Activated naive CD8-positive, alpha-beta T cell treated with anti-CD3 and anti-CD28 coated beads, Interleukin-2, amount 50 U/mL, for 24 hours (primary cell): ENCODE results near the gene EPYC.

Experiments
- ATAC-seq: fragments of 150-1000 bp; cut with Tn5 transposase; one replicate; pipeline ENCODE4 v1.10.0; 2021
- DNase-seq: peaks from one replicate; pipeline ENCODE4 v3.0.0; 2021
- H3K27ac Mint-ChIP-seq: one replicate; pipeline ENCODE4 v1.8.0; 2021; ENCODE audit warnings: mild to moderate bottlenecking, mixed read lengths
- H3K27me3 Mint-ChIP-seq: one replicate; pipeline ENCODE4 v1.8.0; 2021; ENCODE audit warnings: mixed read lengths
- H3K36me3 Mint-ChIP-seq: one replicate; pipeline ENCODE4 v1.8.0; 2021; ENCODE audit warnings: low read depth, mixed read lengths
- H3K4me1 Mint-ChIP-seq: one replicate; pipeline ENCODE4 v1.8.0; 2021; ENCODE audit warnings: mixed read lengths
- H3K4me3 Mint-ChIP-seq: one replicate; pipeline ENCODE4 v1.8.0; 2021; ENCODE audit warnings: mild to moderate bottlenecking, moderate library complexity, mixed read lengths
- H3K9me3 Mint-ChIP-seq: one replicate; pipeline ENCODE4 v1.8.0; 2021; ENCODE audit warnings: mixed read lengths

Gene EPYC

DNA sequence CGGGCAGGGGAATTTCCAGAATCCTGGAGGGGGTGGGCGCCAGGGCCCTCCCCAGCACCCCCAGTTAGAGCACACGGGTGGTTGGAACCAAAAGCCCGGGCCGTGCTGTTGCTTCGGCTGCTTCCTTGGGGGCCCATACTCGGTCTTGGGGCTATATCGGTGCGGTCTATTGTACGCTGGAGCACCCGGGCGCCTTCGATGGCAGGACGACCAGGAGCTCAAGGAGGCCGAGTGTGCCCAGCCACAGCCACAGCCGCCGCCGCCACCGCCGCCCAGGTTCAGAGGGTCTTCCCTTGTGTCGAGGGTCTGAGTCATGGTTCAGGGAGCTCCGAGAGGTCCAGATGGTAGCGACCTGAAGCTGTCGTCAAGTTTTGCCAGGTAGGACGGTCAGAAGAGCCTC lies 50.3 kb downstream of the EPYC start:
- Mint-ChIP-seq H3K36me3 (no peaks in the 10 kb centered on the region), H3K27me3 (peaks cover 3% of the 10 kb centered on the region), H3K4me1 (no peaks in the 10 kb centered on the region), H3K27ac (no peak overlapping the region), H3K4me3 (no peak overlapping the region), H3K9me3 (no peaks in the 10 kb centered on the region)
- ATAC-seq (no peak), DNase-seq (no peak)

DNA sequence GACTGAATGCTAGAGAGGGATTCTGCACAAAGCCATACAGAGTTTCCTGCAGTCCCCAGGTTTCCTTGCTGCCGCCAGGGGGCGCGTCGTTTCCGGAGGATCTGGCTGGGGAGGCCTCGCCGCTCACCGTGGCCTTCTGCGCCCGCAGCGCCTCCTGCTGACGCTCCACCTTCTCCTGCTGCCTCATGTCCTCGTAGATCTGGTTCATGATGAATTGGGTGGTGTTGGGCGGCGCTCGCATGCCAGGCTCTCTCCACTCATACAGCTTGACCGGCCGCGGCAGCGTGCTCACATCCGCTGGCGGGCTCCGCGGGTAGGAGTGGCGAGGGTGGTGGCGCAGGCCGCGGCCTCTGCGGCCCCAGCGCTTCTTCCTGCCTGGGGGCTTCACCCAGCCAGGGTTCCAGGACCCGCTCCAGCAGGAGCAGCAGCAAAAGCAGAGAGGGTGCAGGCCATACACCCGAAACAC lies 50.8 kb downstream of the EPYC start:
- peak; percentile 9 for DNase-seq
- H3K27me3 Mint-ChIP-seq = peaks cover 3% of the 10 kb centered on the region
- H3K9me3 Mint-ChIP-seq = no peaks in the 10 kb centered on the region
- ATAC-seq = no peak
- H3K36me3 Mint-ChIP-seq = no peaks in the 10 kb centered on the region
- H3K4me1 Mint-ChIP-seq = no peaks in the 10 kb centered on the region
- H3K27ac Mint-ChIP-seq = no peak overlapping the region
- H3K4me3 Mint-ChIP-seq = no peak overlapping the region

- H3K4me1 Mint-ChIP-seq = no peaks in the 10 kb centered on the region
- no peak overlapping the region for H3K27ac Mint-ChIP-seq
- H3K9me3 Mint-ChIP-seq = no peaks in the 10 kb centered on the region
- H3K27me3 Mint-ChIP-seq = peaks cover 3% of the 10 kb centered on the region
- no peak for ATAC-seq
- no peaks in the 10 kb centered on the region for H3K36me3 Mint-ChIP-seq
- DNase-seq = no peak
- no peak overlapping the region for H3K4me3 Mint-ChIP-seq
Measured at GRCh38 chr12:90951432-90952105, 53.2 kb downstream of the EPYC start.

- DNase-seq = no peak
- Mint-ChIP-seq H3K4me1 (no peaks in the 10 kb centered on the region), H3K4me3 (no peak overlapping the region)
Measured at GRCh38 chr12:90947869-90948268, 56.9 kb downstream of the EPYC start.

DNA sequence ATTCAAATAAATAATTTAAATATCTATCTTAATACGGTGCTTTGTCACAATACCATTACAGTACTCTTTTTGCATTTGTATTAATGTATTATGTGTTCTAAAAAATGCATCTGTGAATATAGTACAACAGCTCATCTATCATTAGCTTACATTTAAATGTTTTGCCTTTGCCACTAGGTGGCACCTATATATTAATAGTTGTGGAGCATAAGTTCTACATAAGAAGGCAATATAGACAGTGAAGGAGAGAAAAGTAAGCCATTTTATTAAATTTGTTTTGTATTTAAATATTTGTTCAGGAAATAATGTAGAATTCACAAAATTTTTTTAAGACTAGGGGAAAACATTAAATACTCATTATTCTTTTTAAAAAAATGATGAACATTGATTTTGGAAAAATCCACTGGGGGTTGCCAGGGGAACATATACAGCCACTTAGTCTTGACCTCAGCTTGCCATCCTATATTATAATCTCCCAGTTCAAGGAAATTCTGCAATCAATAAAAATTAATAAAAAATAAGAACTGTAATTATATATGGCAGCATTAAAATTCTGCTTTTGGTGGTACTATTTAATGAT lies 59.6 kb downstream of the EPYC start:
- Mint-ChIP-seq H3K4me3 (no peak overlapping the region), H3K27me3 (no peaks in the 10 kb centered on the region), H3K4me1 (no peaks in the 10 kb centered on the region), H3K36me3 (no peaks in the 10 kb centered on the region), H3K9me3 (no peaks in the 10 kb centered on the region), H3K27ac (no peak overlapping the region)
- ATAC-seq (no peak), DNase-seq (no peak)

More at GRCh38 chr12:90947869-90948268, 56.9 kb downstream of the EPYC start:
- Mint-ChIP-seq H3K27me3 (no peaks in the 10 kb centered on the region), H3K9me3 (no peaks in the 10 kb centered on the region), H3K27ac (no peak overlapping the region), H3K36me3 (no peaks in the 10 kb centered on the region)
- ATAC-seq = no peak

- ATAC-seq (no peak), DNase-seq (no peak)
- Mint-ChIP-seq H3K27ac (no peak overlapping the region), H3K4me1 (no peaks in the 10 kb centered on the region), H3K27me3 (no peaks in the 10 kb centered on the region), H3K9me3 (no peaks in the 10 kb centered on the region), H3K4me3 (no peak overlapping the region), H3K36me3 (no peaks in the 10 kb centered on the region)
Measured at GRCh38 chr12:90943255-90943654, 61.5 kb downstream of the EPYC start.

DNA sequence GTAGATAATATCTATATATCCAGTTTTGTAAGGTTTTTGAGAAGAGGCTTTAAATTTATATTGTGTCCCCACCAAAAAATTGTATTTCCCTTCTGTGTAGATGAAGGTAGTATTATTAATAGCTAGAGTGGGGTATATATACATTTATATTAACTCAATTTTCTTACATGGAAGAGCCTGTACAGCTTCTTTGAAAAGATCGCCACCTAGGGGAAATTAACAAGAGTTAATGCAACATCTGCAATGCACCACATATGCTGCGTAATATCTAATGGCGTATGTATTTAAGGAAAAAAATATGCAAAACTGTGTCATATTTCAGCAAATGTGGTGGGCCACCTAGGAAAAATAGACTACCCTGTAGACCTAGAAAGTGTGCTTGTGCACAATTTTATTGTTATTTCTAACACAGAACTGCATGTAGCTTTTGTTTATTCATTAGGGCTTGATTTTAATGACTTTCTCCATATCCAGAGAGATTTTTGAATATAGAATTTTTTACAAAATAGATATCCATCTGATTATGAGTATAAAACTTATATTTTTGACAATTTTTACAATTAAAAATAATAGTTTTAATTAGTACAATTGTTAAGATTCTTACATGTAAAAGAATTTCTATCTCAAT lies 63.8 kb downstream of the EPYC start:
- no peak overlapping the region for H3K27ac Mint-ChIP-seq
- H3K9me3 Mint-ChIP-seq = no peaks in the 10 kb centered on the region
- peak; percentile 40 for ATAC-seq
- H3K36me3 Mint-ChIP-seq = no peaks in the 10 kb centered on the region
- no peak for DNase-seq
- H3K4me1 Mint-ChIP-seq = no peaks in the 10 kb centered on the region
- no peaks in the 10 kb centered on the region for H3K27me3 Mint-ChIP-seq
- no peak overlapping the region for H3K4me3 Mint-ChIP-seq

- H3K27ac Mint-ChIP-seq = no peak overlapping the region
- H3K9me3 Mint-ChIP-seq = no peaks in the 10 kb centered on the region
- DNase-seq = no peak
- H3K36me3 Mint-ChIP-seq = no peaks in the 10 kb centered on the region
- no peaks in the 10 kb centered on the region for H3K4me1 Mint-ChIP-seq
- no peak for ATAC-seq
- H3K4me3 Mint-ChIP-seq = no peak overlapping the region
- no peaks in the 10 kb centered on the region for H3K27me3 Mint-ChIP-seq
Measured at GRCh38 chr12:90939382-90939781, 65.4 kb downstream of the EPYC start.

DNA sequence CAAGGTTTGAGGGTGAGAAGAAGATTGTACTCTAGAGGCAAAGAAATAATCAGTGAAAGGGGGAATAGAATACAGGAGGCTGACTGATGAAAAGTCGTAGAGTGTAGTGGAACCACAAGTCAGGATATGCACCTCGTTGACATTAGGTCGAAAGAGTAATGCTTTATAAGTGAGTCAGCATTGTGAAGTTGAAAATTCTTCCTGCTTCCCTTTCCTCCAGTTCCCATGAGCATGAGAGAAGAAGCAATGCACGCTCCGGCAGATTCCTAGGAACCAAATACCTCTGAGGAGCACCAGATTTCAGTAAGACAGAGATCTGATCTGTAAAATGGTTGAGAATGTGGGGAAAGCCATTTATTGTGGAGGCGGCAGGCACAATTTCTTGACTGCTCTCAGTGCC lies 66.3 kb downstream of the EPYC start:
- no peak for ATAC-seq

GRCh38 chr12:90937651-90938050 lies 67.1 kb downstream of the EPYC start:
- H3K4me3 Mint-ChIP-seq = no peak overlapping the region
- ATAC-seq (no peak), DNase-seq (no peak)
- H3K27me3 Mint-ChIP-seq = peaks cover 8% of the 10 kb centered on the region
- no peaks in the 10 kb centered on the region for H3K36me3 Mint-ChIP-seq
- no peaks in the 10 kb centered on the region for H3K9me3 Mint-ChIP-seq
- H3K4me1 Mint-ChIP-seq = no peaks in the 10 kb centered on the region
- no peak overlapping the region for H3K27ac Mint-ChIP-seq

More for the DNA sequence above, 66.3 kb downstream of the EPYC start:
- no peaks in the 10 kb centered on the region for H3K9me3 Mint-ChIP-seq
- H3K36me3 Mint-ChIP-seq = no peaks in the 10 kb centered on the region
- no peak overlapping the region for H3K4me3 Mint-ChIP-seq
- H3K27ac Mint-ChIP-seq = no peak overlapping the region
- DNase-seq = no peak
- peaks cover 8% of the 10 kb centered on the region for H3K27me3 Mint-ChIP-seq
- no peaks in the 10 kb centered on the region for H3K4me1 Mint-ChIP-seq

DNA sequence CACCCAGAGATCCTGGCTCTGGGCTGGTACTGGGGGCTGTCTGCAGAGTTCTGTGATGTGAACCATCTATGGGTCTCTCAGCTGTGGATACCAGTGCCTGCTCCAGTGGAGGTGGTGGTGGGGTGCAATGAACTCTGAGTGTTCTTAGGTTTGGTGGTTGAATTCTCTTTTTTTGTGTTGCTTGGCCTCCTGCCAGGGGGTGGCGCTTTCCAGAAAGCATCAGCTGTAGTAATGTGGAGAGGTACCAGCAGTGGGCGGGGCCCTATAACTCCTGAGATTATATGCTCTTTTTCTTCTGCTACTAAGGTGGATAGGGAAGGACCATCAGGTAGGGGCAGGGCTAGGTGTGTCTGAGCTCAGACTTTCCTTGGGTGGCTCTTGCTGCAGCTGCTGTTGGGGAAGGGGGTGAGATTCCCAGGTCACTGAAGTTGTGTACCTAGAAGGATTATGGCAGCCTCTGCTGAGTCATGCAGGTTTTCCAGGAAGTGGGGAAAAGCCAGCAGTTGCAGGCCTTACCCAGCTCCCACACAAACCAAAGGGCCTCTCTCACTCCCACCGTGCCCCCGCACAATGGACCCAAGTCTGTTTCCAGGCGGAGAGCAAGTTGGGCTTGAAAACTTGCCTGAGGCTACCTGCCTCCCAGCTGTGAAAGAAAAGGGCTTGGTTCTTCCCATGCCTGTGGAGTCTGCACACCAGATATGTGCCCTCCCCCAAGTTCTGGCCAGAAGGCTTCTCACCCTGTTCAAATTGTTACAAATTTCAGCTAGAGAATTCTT lies 68.4 kb downstream of the EPYC start:
- Mint-ChIP-seq H3K36me3 (no peaks in the 10 kb centered on the region), H3K27ac (no peak overlapping the region), H3K9me3 (no peaks in the 10 kb centered on the region), H3K27me3 (peaks cover 8% of the 10 kb centered on the region), H3K4me1 (no peaks in the 10 kb centered on the region), H3K4me3 (no peak overlapping the region)
- ATAC-seq (no peak), DNase-seq (no peak)

GRCh38 chr12:90925562-90925961 lies 79.2 kb downstream of the EPYC start:
- Mint-ChIP-seq H3K4me3 (no peak overlapping the region), H3K36me3 (peaks cover 1% of the 10 kb centered on the region), H3K4me1 (no peaks in the 10 kb centered on the region), H3K27ac (no peak overlapping the region), H3K9me3 (peaks cover 18% of the 10 kb centered on the region), H3K27me3 (peaks cover 3% of the 10 kb centered on the region)
- ATAC-seq = no peak
- DNase-seq = no peak

GRCh38 chr12:90924406-90924805 lies 80.4 kb downstream of the EPYC start:
- Mint-ChIP-seq H3K36me3 (peaks cover 1% of the 10 kb centered on the region), H3K4me1 (no peaks in the 10 kb centered on the region), H3K9me3 (peaks cover 8% of the 10 kb centered on the region), H3K4me3 (no peak overlapping the region), H3K27ac (no peak overlapping the region), H3K27me3 (peaks cover 3% of the 10 kb centered on the region)
- DNase-seq = no peak
- ATAC-seq = no peak

GRCh38 chr12:90922145-90922627 lies 82.6 kb downstream of the EPYC start:
- Mint-ChIP-seq H3K27ac (no peak overlapping the region), H3K4me3 (no peak overlapping the region), H3K27me3 (peaks cover 7% of the 10 kb centered on the region), H3K36me3 (no peaks in the 10 kb centered on the region), H3K4me1 (no peaks in the 10 kb centered on the region), H3K9me3 (no peaks in the 10 kb centered on the region)
- DNase-seq (no peak), ATAC-seq (no peak)
